ENCODE data around the gene STEAP2. TPM values are rescaled to one million over a fixed set of nuclear protein-coding genes. Genes with fewer than 3 reads are reported as not detected.
"Not testable (repeated sequence)": the region's sequence is repeated elsewhere in the genome, so short reads cannot be mapped to it uniquely, and the experiment has no call there.

STEAP2 gene
- total RNA-seq, 1 donor from 2014 or later, result not detected

- DNase-seq (ENCODE audit: extremely low spot score, unreplicated experiment), result no peak
- no peak overlapping the region for H3K4me3 Mint-ChIP-seq (ENCODE audit: unreplicated experiment)
- H3K36me3 Mint-ChIP-seq (ENCODE audit: unreplicated experiment), result no peaks in the 10 kb centered on the region
- no peak overlapping the region for H3K27ac Mint-ChIP-seq (ENCODE audit: unreplicated experiment)
- TF ChIP-seq, protein P1, sequence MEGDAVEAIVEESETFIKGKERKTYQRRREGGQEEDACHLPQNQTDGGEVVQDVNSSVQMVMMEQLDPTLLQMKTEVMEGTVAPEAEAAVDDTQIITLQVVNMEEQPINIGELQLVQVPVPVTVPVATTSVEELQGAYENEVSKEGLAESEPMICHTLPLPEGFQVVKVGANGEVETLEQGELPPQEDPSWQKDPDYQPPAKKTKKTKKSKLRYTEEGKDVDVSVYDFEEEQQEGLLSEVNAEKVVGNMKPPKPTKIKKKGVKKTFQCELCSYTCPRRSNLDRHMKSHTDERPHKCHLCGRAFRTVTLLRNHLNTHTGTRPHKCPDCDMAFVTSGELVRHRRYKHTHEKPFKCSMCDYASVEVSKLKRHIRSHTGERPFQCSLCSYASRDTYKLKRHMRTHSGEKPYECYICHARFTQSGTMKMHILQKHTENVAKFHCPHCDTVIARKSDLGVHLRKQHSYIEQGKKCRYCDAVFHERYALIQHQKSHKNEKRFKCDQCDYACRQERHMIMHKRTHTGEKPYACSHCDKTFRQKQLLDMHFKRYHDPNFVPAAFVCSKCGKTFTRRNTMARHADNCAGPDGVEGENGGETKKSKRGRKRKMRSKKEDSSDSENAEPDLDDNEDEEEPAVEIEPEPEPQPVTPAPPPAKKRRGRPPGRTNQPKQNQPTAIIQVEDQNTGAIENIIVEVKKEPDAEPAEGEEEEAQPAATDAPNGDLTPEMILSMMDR (IDR thresholded peaks at IDR 0.05), result no peak
- peaks cover 3% of the 10 kb centered on the region for H3K4me1 Mint-ChIP-seq (ENCODE audit: unreplicated experiment)
- peaks cover 3% of the 10 kb centered on the region for H3K9me3 Mint-ChIP-seq (ENCODE audit: unreplicated experiment)
- H3K27me3 Mint-ChIP-seq (ENCODE audit: unreplicated experiment), result no peaks in the 10 kb centered on the region
These were observed 30.1 kb upstream of the STEAP2 start for GRCh38 chr7:90181485-90181884.

DNA sequence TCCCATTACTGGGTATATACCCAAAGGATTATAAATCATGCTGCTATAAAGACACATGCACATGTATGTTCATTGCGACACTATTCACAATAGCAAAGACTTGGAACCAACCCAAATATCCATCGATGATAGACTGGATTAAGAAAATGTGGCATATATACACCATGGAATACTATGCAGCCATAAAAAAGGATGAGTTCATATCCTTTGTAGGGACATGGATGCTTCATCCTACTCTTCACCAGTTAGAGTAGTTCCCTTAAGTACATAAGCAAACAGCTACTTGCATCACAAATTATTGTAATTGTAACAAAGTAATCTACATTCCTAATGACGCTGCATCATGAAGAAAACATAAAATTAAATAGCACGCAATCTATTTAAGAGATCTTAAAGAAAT, 25.2 kb upstream of the STEAP2 start:
- not testable (repeated sequence) for H3K27me3 Mint-ChIP-seq (ENCODE audit: unreplicated experiment); H3K4me1 Mint-ChIP-seq (ENCODE audit: unreplicated experiment); H3K27ac Mint-ChIP-seq (ENCODE audit: unreplicated experiment); H3K36me3 Mint-ChIP-seq (ENCODE audit: unreplicated experiment); DNase-seq (ENCODE audit: extremely low spot score, unreplicated experiment); H3K9me3 Mint-ChIP-seq (ENCODE audit: unreplicated experiment); H3K4me3 Mint-ChIP-seq (ENCODE audit: unreplicated experiment)

DNA sequence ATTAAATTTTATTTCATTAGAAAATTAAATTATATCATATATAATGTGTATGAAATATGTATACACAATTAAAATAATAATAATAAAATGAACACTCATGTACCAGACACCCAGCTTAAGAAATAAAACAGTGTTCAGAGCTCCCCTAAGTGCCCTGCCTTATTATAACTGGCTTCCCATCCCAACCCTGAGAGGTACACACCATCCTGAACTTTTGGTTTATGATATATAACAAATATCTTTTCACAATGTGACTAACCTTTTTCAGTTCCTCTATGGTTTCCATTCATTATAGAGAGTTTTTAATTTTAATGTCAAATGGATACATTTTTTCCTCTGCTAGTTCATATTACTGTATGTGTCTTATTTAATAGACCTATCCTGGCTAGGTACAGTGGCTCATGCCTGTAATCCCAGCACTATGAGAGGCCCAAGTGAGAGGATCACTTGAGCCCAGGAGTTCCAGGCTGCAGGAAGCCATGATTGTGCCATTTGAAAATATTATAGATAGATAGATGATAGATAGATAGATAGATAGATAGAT, 24.0 kb upstream of the STEAP2 start:
- TF ChIP-seq, protein P1 (IDR thresholded peaks at IDR 0.05), result no peak
- Mint-ChIP-seq H3K27ac (ENCODE audit: unreplicated experiment) (no peak overlapping the region), H3K36me3 (ENCODE audit: unreplicated experiment) (no peaks in the 10 kb centered on the region), H3K4me3 (ENCODE audit: unreplicated experiment) (no peak overlapping the region), H3K4me1 (ENCODE audit: unreplicated experiment) (no peaks in the 10 kb centered on the region), H3K9me3 (ENCODE audit: unreplicated experiment) (peaks cover 3% of the 10 kb centered on the region), H3K27me3 (ENCODE audit: unreplicated experiment) (no peaks in the 10 kb centered on the region)
- no peak for DNase-seq (ENCODE audit: extremely low spot score, unreplicated experiment)

- TF ChIP-seq, protein P1 (IDR thresholded peaks at IDR 0.05), result no peak
- Mint-ChIP-seq H3K36me3 (ENCODE audit: unreplicated experiment) (no peaks in the 10 kb centered on the region), H3K27ac (ENCODE audit: unreplicated experiment) (no peak overlapping the region), H3K27me3 (ENCODE audit: unreplicated experiment) (no peaks in the 10 kb centered on the region), H3K4me3 (ENCODE audit: unreplicated experiment) (no peak overlapping the region), H3K4me1 (ENCODE audit: unreplicated experiment) (no peaks in the 10 kb centered on the region), H3K9me3 (ENCODE audit: unreplicated experiment) (peaks cover 3% of the 10 kb centered on the region)
- no peak for DNase-seq (ENCODE audit: extremely low spot score, unreplicated experiment)
These were observed 23.3 kb upstream of the STEAP2 start for GRCh38 chr7:90188281-90188680.

GRCh38 chr7:90190995-90191394, 20.5 kb upstream of the STEAP2 start:
- Mint-ChIP-seq H3K4me1 (ENCODE audit: unreplicated experiment) (no peaks in the 10 kb centered on the region), H3K9me3 (ENCODE audit: unreplicated experiment) (no peaks in the 10 kb centered on the region), H3K27ac (ENCODE audit: unreplicated experiment) (no peak overlapping the region), H3K4me3 (ENCODE audit: unreplicated experiment) (no peak overlapping the region), H3K36me3 (ENCODE audit: unreplicated experiment) (no peaks in the 10 kb centered on the region), H3K27me3 (ENCODE audit: unreplicated experiment) (no peaks in the 10 kb centered on the region)
- TF ChIP-seq, protein P1 (IDR thresholded peaks at IDR 0.05), result no peak
- DNase-seq (ENCODE audit: extremely low spot score, unreplicated experiment), result no peak

DNA sequence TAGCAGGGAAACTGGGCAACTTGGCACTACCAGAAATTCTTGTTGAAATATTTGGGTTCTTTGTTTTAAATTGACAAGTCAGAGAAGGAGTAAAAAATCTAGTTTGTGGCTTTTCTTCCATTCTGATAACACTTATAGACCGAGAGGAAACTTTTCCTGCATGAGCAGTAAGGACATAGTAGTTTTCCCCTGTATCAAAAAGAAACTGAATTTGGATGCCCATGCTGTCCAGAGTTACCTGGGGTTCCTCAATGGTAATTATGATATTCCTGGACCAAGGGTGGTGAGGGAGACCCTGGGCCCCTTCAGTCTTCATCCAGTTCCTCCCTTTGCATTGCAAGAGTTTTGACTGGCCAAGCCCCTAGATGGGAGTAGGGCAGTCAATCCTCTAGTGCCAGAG, 19.9 kb upstream of the STEAP2 start:
- H3K4me1 Mint-ChIP-seq (ENCODE audit: unreplicated experiment), result no peaks in the 10 kb centered on the region

More for the DNA sequence above, 19.9 kb upstream of the STEAP2 start:
- no peaks in the 10 kb centered on the region for H3K9me3 Mint-ChIP-seq (ENCODE audit: unreplicated experiment)
- DNase-seq (ENCODE audit: extremely low spot score, unreplicated experiment), result no peak
- no peaks in the 10 kb centered on the region for H3K27me3 Mint-ChIP-seq (ENCODE audit: unreplicated experiment)
- no peak overlapping the region for H3K4me3 Mint-ChIP-seq (ENCODE audit: unreplicated experiment)
- no peaks in the 10 kb centered on the region for H3K36me3 Mint-ChIP-seq (ENCODE audit: unreplicated experiment)
- H3K27ac Mint-ChIP-seq (ENCODE audit: unreplicated experiment), result no peak overlapping the region
- TF ChIP-seq, protein P1 (IDR thresholded peaks at IDR 0.05), result no peak

Measured in osteocyte (in vitro differentiated cells).